GM12878 (cell line): ENCODE results near the gene RAB35. TPM values are rescaled to one million over a fixed set of nuclear protein-coding genes. Genes with fewer than 3 reads are reported as not detected.

Source experiments
- ATAC-seq: fragments of 200-7000 bp; cut with Tn5 transposase; 3 replicates; pipeline ENCODE4 v1.9.1; 2020; ENCODE audit warnings: mild to moderate bottlenecking, moderate library complexity
- BruUV-seq: library from RNA; stranded (reverse); fragments of 400-500 nt; replicated peaks from 2 replicates; lab custom pipeline; 2021; lab: Mats Ljungman, UMichigan
- CTCF ChIA-PET: fragments of 300-600 bp; sonication (Branson Sonifier 250); formaldehyde crosslinking; extraction: SDS; loops from one replicate; lab custom pipeline; 2021; ENCODE audit warnings: inconsistent platforms; lab: Yijun Ruan, JAX
- POLR2A ChIA-PET: fragments of 350-600 bp; formaldehyde crosslinking; extraction: SDS; loops from one replicate; lab custom pipeline; 2021; ENCODE audit warnings: inconsistent platforms; lab: Charles Lee
- RAD21 ChIA-PET: fragments of 300-600 bp; sonication (Branson Sonifier 250); formaldehyde crosslinking; loops from one replicate; lab custom pipeline; 2023; ENCODE audit warnings: antibody characterized with exemption; ENCODE audit not compliant: unreplicated experiment; lab: Charles Lee
- SMC1A ChIA-PET: fragments of 300-600 bp; sonication (Branson Sonifier 250); formaldehyde crosslinking; loops from one replicate; lab custom pipeline; 2023; ENCODE audit not compliant: unreplicated experiment, uncharacterized antibody; lab: Charles Lee
- DNase-seq: peaks from one replicate; pipeline ENCODE4 v3.0.0-alpha.2; 2011; ENCODE audit warnings: low read depth, low spot score
- FAIRE-seq: peaks from 3 replicates; lab custom pipeline; 2011; peaks lifted over from hg19 to GRCh38; lab: Jason Lieb, UNC
- H2AFZ ChIP-seq: 2 replicates; pipeline ENCODE4 v1.6.0; 2011; ENCODE audit warnings: low read depth, low read length, control low read depth; ENCODE audit not compliant: control insufficient read depth
- H3K27ac ChIP-seq: 2 replicates; pipeline ENCODE4 v1.5.1; 2011; ENCODE audit warnings: control low read depth; ENCODE audit not compliant: control insufficient read depth, insufficient read depth
- H3K27me3 ChIP-seq, 2 experiments: replicated peaks in 1 of 2; 2 replicates each; pipeline versions ENCODE4 v1.6.0 to v1.6.1; 2011; ENCODE audit warnings: low read length in 1 of 2; ENCODE audit not compliant: control insufficient read depth in 2 of 2, insufficient read depth in 2 of 2
- H3K36me3 ChIP-seq, 2 experiments: 2 replicates each; pipeline ENCODE4 v1.5.1; 2011; ENCODE audit warnings: low read length in 1 of 2; ENCODE audit not compliant: control insufficient read depth in 2 of 2, insufficient read depth in 2 of 2
- H3K4me1 ChIP-seq: 2 replicates; pipeline ENCODE4 v1.6.1; 2011; ENCODE audit warnings: mild to moderate bottlenecking, low read length, moderate library complexity, mixed read lengths; ENCODE audit not compliant: control insufficient read depth, insufficient read depth
- H3K4me2 ChIP-seq: 2 replicates; pipeline ENCODE4 v1.6.0; 2011; ENCODE audit warnings: control low read depth; ENCODE audit not compliant: control insufficient read depth, insufficient read depth
- H3K4me3 ChIP-seq: fragments of 200-600 bp; sonication (generic); 2 replicates; pipeline ENCODE4 v1.5.1; 2016
- H3K79me2 ChIP-seq: 2 replicates; pipeline ENCODE4 v1.6.0; 2011; ENCODE audit warnings: low read length; ENCODE audit not compliant: control insufficient read depth, insufficient read depth
- H3K9ac ChIP-seq: 2 replicates; pipeline ENCODE4 v1.8.0; 2011; ENCODE audit warnings: low read length, control low read depth, mixed read lengths; ENCODE audit not compliant: control insufficient read depth, insufficient read depth
- H3K9me3 ChIP-seq: replicated peaks from 3 replicates; pipeline ENCODE4 v1.5.1; 2011; ENCODE audit warnings: mild to moderate bottlenecking, low read length; ENCODE audit not compliant: control insufficient read depth, insufficient read depth
- H4K20me1 ChIP-seq: 2 replicates; pipeline ENCODE4 v1.6.0; 2011; ENCODE audit not compliant: control insufficient read depth, insufficient read depth
- HDGF ChIP-seq: fragments of 450-650 bp; IDR thresholded peaks from 2 replicates; pipeline ENCODE4 v1.6.1; 2016; ENCODE audit warnings: antibody characterized with exemption
- NR2C2 ChIP-seq: IDR thresholded peaks from 2 replicates; pipeline ENCODE4 v1.6.1; 2011; ENCODE audit warnings: borderline replicate concordance, low read depth; ENCODE audit not compliant: control insufficient read depth, insufficient read length
- RUNX3 ChIP-seq: IDR thresholded peaks from 2 replicates; pipeline ENCODE4 v1.6.1; 2012; ENCODE audit warnings: low read length, inconsistent platforms
- STAT3 ChIP-seq: IDR thresholded peaks from 2 replicates; pipeline ENCODE4 v1.6.1; 2011; ENCODE audit warnings: low read depth, low read length, improper control_type of control experiment
- TCF3 ChIP-seq: IDR thresholded peaks from 2 replicates; pipeline ENCODE4 v1.6.1; 2012; ENCODE audit warnings: low read depth, mild to moderate bottlenecking, low read length, borderline replicate concordance; ENCODE audit not compliant: insufficient read depth
- ZZZ3 ChIP-seq: IDR thresholded peaks from 2 replicates; pipeline ENCODE4 v1.6.1; 2011; ENCODE audit warnings: low read depth; ENCODE audit not compliant: control insufficient read depth, insufficient read length
- WGBS: methylation state at CpG from one replicate; pipeline ENCODE4 v1.1.6; 2016; ENCODE audit warnings: low lambda C conversion rate; ENCODE audit not compliant: insufficient replicate concordance, insufficient coverage; ENCODE audit errors: missing lambda C conversion rate; 5-methylcytosine and 5-hydroxymethylcytosine counted together
- in situ Hi-C: fragments of 300-500 bp; cut with MboI; formaldehyde crosslinking; loops from 9 replicates; pipeline ENCODE4 v1.14.3; 2018; ENCODE audit warnings: mixed read lengths
- intact Hi-C: fragments of 100-400 bp; cut with micrococcal nuclease; formaldehyde crosslinking; loops from one replicate; pipeline ENCODE4 v1.14.2; 2022; ENCODE audit not compliant: unreplicated experiment
- polyA plus RNA-seq, 11 experiments: library from polyadenylated mRNA; depleted of rRNA in 4 of 11; unstranded in 6 of 11; stranded (reverse) in 5 of 11; fragments of >200 nt; fragmentation: Nextera tagmentation in 4 of 11; fragmentation: Illumina TruSeq in 1 of 11; extraction: Ambion mirVana in 4 of 11; extraction: Trizol in 1 of 11; gene quantifications; 1 replicate in 1 of 11; 2 replicates in 10 of 11; pipeline versions ENCODE4 v1.2.1 to v1.2.3, GENCODE V29; 2011 to 2016; ENCODE audit warnings: inconsistent platforms in 2 of 11, missing spikeins in 2 of 11, low read depth in 1 of 11
- total RNA-seq, 4 experiments: library from RNA; depleted of rRNA in 3 of 4; stranded (reverse); fragments of >200 nt in 3 of 4; fragmentation: Illumina TruSeq in 1 of 4; extraction: Trizol in 1 of 4; gene quantifications; 2 replicates each; pipeline versions ENCODE4 v1.2.1 to v1.2.3, GENCODE V29; 2013 to 2021
- TF ChIP-seq, protein P1 (sequence below): IDR thresholded peaks from 2 replicates; pipeline ENCODE4 v1.6.1; 2011; ENCODE audit warnings: low read depth, low read length, improper control_type of control experiment, borderline replicate concordance

Gene RAB35
- total and polyA plus RNA-seq, 10 of the 15 experiments (the other 5 are each of a cell fraction or from before 2014, with no cell fraction given) = 0.76 to 99.2 (median 43.8) TPM

DNA sequence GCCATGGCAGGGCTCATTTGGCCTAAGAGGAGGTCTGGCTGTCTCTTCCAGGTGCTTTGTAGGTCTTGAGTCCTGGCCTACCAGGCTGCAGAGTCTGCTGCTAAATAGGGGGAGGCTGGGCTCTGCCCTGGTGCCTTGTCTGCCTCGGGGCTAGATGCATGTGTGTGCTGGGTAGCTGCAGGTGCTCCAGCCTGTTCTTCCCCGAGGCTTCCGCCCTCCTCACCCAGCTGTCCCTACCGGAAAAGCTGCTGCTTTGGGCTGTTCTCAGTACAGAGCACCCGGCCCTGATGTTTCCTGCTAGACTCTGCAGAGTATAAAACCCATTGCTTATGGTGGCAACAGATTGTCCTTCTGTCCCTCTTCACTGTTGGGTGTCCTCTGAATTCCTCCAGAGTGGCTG, 37.7 kb downstream of the RAB35 start:
- in situ Hi-C loops (no loop called here), intact Hi-C loops (no loop called here)
- H2AFZ ChIP-seq = no peak overlapping the region
- RAD21 ChIA-PET = no interaction called here
- H3K9ac ChIP-seq = no peak overlapping the region
- no peaks in the 10 kb centered on the region for H3K9me3 ChIP-seq
- no peaks in the 10 kb centered on the region for H4K20me1 ChIP-seq
- BruUV-seq = no TSS peak
- no peak overlapping the region for H3K27ac ChIP-seq
- 48% methylated on average over 5 of the region's 5 CpGs for WGBS
- ATAC-seq = no peak
- POLR2A ChIA-PET = no interaction called here
- no peaks in the 10 kb centered on the region for H3K27me3 ChIP-seq
- SMC1A ChIA-PET = no interaction called here
- H3K4me2 ChIP-seq = no peak overlapping the region
- no peaks in the 10 kb centered on the region for H3K79me2 ChIP-seq
- no peak for DNase-seq
- no peaks in the 10 kb centered on the region for H3K4me1 ChIP-seq
- FAIRE-seq = no peak
- TF ChIP-seq RUNX3 (no peak), STAT3 (no peak), NR2C2 (no peak), HDGF (no peak), ZZZ3 (no peak), TCF3 (no peak)
- TF ChIP-seq, protein P1, sequence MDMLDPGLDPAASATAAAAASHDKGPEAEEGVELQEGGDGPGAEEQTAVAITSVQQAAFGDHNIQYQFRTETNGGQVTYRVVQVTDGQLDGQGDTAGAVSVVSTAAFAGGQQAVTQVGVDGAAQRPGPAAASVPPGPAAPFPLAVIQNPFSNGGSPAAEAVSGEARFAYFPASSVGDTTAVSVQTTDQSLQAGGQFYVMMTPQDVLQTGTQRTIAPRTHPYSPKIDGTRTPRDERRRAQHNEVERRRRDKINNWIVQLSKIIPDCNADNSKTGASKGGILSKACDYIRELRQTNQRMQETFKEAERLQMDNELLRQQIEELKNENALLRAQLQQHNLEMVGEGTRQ = no peak
- CTCF ChIA-PET = interaction anchor here (1.1 to 1.2 kb wide), 2 partner anchors 166 to 338 kb away, joined by 3 read pairs; no protein-coding TSS in a partner anchor
- H3K4me3 ChIP-seq = no peak overlapping the region
- no peaks in the 10 kb centered on the region for H3K36me3 ChIP-seq

DNA sequence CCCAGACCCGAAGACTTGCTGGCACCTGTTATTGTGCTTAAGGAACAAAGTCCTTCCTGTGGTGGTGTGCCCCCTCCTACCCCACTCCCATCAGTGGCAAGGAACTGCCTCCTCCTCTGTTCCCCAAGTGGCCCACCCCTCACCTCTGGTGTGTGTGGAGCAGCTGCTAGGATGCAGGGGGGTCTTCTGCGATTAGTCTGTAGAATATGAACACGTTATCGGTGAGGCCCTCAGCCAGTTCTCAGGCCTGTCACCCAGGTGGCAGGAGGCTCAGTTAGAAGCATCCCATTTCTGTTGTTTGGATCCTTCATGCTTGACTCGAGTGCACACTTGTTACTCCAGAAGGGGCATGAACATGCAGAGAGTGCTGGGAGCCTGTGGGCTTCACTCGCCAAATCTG, 39.3 kb downstream of the RAB35 start:
- Histone ChIP-seq H3K79me2 (no peaks in the 10 kb centered on the region), H3K9me3 (no peaks in the 10 kb centered on the region), H3K27ac (no peak overlapping the region), H3K4me1 (no peaks in the 10 kb centered on the region), H3K27me3 (no peaks in the 10 kb centered on the region), H3K4me3 (no peak overlapping the region), H3K36me3 (no peaks in the 10 kb centered on the region; a peak in 1 of 4 replicates), H3K4me2 (no peak overlapping the region), H3K9ac (no peak overlapping the region), H4K20me1 (no peaks in the 10 kb centered on the region), H2AFZ (no peak overlapping the region)
- ChIA-PET CTCF (no interaction called here), SMC1A (no interaction called here), RAD21 (no interaction called here), POLR2A (no interaction called here)
- intact Hi-C loops = no loop called here
- DNase-seq (no peak), ATAC-seq (no peak), FAIRE-seq (no peak)
- no TSS peak for BruUV-seq
- 94% methylated on average over 5 of the region's 6 CpGs for WGBS
- no peak for TF ChIP-seq STAT3
- in situ Hi-C loops = no loop called here
